ENCODE data around the gene MYH7B. TPM values are rescaled to one million over a fixed set of nuclear protein-coding genes. Genes with fewer than 3 reads are reported as not detected.

Gene MYH7B
- total RNA-seq, 1 experiment from 2014 or later = 0.22 TPM

DNA sequence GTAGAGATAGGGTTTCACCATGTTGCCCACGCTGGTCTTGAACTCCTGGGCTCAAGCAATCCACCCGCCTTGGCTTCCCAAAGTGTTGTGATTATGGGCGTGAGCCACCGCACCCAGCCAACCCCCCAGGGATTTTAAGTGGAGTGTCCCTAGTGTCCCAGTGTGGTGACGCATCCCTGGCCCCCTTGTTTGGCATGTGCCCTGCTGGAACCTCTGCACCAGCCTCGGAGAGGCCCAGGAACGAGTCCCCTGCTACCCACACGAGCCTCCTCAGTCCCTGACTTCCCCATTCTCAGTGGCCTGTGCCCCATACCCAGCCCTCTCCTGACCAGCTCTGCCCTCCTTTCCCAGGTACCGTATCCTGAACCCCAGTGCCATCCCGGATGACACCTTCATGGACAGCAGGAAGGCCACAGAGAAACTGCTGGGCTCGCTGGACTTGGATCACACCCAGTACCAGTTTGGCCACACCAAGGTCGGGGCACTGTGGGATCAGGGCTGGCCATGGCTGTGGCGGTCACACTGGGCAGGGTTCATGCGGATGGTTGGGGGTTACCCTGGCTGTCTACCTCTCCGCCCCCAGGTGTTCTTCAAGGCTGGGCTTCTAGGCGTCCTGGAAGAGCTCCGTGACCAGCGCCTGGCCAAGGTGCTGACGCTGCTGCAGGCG, 37.2 kb downstream of the MYH7B start:
- no CpG with 5 or more reads among the region's 20 CpGs for WGBS (ENCODE audit: extremely low coverage, insufficient read length, low lambda C conversion rate)
- no peaks in the 10 kb centered on the region for H3K27me3 ChIP-seq (ENCODE audit: insufficient read depth, low read length)
- no peaks in the 10 kb centered on the region for H3K4me1 ChIP-seq (ENCODE audit: insufficient read depth, low read length)
- no peak overlapping the region for H3K18ac ChIP-seq (ENCODE audit: insufficient read length, low read depth, low read length)
- H4K8ac ChIP-seq (replicated peaks; ENCODE audit: insufficient read length, low read depth, low read length) = no peak overlapping the region
- H2AK5ac ChIP-seq (ENCODE audit: insufficient read length, low read length) = no peak overlapping the region
- H3K9ac ChIP-seq (ENCODE audit: extremely low read depth, insufficient read length, low read length) = no peak overlapping the region
- H3K14ac ChIP-seq (ENCODE audit: insufficient read depth, low read length) = no peak overlapping the region
- TF ChIP-seq, protein P1, sequence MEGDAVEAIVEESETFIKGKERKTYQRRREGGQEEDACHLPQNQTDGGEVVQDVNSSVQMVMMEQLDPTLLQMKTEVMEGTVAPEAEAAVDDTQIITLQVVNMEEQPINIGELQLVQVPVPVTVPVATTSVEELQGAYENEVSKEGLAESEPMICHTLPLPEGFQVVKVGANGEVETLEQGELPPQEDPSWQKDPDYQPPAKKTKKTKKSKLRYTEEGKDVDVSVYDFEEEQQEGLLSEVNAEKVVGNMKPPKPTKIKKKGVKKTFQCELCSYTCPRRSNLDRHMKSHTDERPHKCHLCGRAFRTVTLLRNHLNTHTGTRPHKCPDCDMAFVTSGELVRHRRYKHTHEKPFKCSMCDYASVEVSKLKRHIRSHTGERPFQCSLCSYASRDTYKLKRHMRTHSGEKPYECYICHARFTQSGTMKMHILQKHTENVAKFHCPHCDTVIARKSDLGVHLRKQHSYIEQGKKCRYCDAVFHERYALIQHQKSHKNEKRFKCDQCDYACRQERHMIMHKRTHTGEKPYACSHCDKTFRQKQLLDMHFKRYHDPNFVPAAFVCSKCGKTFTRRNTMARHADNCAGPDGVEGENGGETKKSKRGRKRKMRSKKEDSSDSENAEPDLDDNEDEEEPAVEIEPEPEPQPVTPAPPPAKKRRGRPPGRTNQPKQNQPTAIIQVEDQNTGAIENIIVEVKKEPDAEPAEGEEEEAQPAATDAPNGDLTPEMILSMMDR (conservative IDR thresholded peaks at IDR 0.05) = no peak
- H3K4me1 Mint-ChIP-seq = peaks cover 2 to 3% of the 10 kb centered on the region in 2 experiments; a peak in 3 of 4 replicates
- H2BK120ac ChIP-seq (ENCODE audit: low read depth, low read length, poor library complexity, severe bottlenecking) = no peak overlapping the region
- peaks cover 3 to 32% (median 19%) of the 10 kb centered on the region in 3 experiments; a peak in 6 of 7 replicates for H3K36me3 Mint-ChIP-seq (ENCODE audit: insufficient read depth in 1 of 3, low read depth in 3 of 3)
- H3T11ph ChIP-seq (ENCODE audit: low read length) = no peak overlapping the region
- no peak overlapping the region for H3K4me2 ChIP-seq (ENCODE audit: insufficient read depth, insufficient read length, low read length)
- H3K27ac ChIP-seq (ENCODE audit: insufficient read length, low read depth, low read length) = no peak overlapping the region
- H3K9me3 ChIP-seq (ENCODE audit: control insufficient read depth, low read depth, low read length) = no peaks in the 10 kb centered on the region
- H3K9me3 Mint-ChIP-seq = no peaks in the 10 kb centered on the region
- H2BK5ac ChIP-seq (ENCODE audit: insufficient read length, low read length) = no peak overlapping the region
- H2BK15ac ChIP-seq (ENCODE audit: low read depth, low read length) = no peak overlapping the region
- H3K4ac ChIP-seq (ENCODE audit: low read depth, low read length) = no peak overlapping the region
- peaks cover 9% of the 10 kb centered on the region for H3K27me3 Mint-ChIP-seq (ENCODE audit: low read depth)
- DNase-seq = no peak
- H3K79me2 ChIP-seq (ENCODE audit: insufficient read depth, low read length) = no peaks in the 10 kb centered on the region
- H2BK20ac ChIP-seq (ENCODE audit: low read depth, low read length, poor library complexity, severe bottlenecking) = no peak overlapping the region
- no peak overlapping the region for H4K91ac ChIP-seq (ENCODE audit: insufficient read length, low read depth, low read length)
- no peaks in the 10 kb centered on the region for H3K79me1 ChIP-seq (ENCODE audit: insufficient read depth, low read depth, low read length, poor library complexity, severe bottlenecking)
- H2AFZ ChIP-seq (ENCODE audit: low read length) = no peak overlapping the region
- H3K23me2 ChIP-seq (ENCODE audit: insufficient read length, low read depth, low read length, poor library complexity, severe bottlenecking) = no peaks in the 10 kb centered on the region
- no peaks in the 10 kb centered on the region for H4K20me1 ChIP-seq (ENCODE audit: control insufficient read depth, insufficient read depth, insufficient read length)
- no peak overlapping the region for H2BK12ac ChIP-seq (ENCODE audit: insufficient read length, low read depth, low read length)
- H3K23ac ChIP-seq (ENCODE audit: insufficient read length, low read depth, low read length) = no peak overlapping the region
- no peak overlapping the region for H3K4me3 Mint-ChIP-seq
- no peak overlapping the region for H4K5ac ChIP-seq (ENCODE audit: insufficient read length, low read depth, low read length)
- H3K56ac ChIP-seq (ENCODE audit: insufficient read length, low read depth, low read length) = no peak overlapping the region
- peak overlapping the region in 1 of 3 experiments; percentile 65; a peak in 1 of 7 replicates for H3K27ac Mint-ChIP-seq
